HG02642 (cell line): ENCODE results near the gene HNRNPA1.

Experiments used
- ATAC-seq: cut with Tn5 transposase; IDR thresholded peaks from one replicate; pipeline ENCODE4 v1.9.1; 2021; ENCODE audit warnings: mild to moderate bottlenecking; ENCODE audit not compliant: unreplicated experiment, poor library complexity

Gene HNRNPA1

GRCh38 chr12:54330442-54330841 is 49.9 kb downstream of the HNRNPA1 start:
- ATAC-seq = no peak

DNA sequence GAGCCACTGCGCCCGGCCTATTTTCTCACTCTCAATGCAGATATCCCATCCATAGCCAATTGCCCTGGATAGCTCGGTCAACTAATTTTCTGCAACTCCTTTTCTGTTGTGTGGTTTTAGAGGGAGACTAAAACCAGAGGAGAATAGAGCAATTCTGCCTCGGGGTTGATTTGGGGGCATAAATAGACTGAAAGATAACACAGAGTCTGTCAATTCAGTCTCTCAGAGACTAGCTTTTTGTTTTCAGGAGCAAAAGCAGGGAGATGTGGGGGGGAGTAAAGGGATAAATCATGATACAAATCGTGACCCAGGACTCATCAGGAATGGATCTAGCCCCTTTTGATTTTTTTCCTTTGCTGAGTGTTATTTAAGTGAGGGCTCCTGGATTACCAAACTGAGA is 50.9 kb downstream of the HNRNPA1 start:
- ATAC-seq = no peak

DNA sequence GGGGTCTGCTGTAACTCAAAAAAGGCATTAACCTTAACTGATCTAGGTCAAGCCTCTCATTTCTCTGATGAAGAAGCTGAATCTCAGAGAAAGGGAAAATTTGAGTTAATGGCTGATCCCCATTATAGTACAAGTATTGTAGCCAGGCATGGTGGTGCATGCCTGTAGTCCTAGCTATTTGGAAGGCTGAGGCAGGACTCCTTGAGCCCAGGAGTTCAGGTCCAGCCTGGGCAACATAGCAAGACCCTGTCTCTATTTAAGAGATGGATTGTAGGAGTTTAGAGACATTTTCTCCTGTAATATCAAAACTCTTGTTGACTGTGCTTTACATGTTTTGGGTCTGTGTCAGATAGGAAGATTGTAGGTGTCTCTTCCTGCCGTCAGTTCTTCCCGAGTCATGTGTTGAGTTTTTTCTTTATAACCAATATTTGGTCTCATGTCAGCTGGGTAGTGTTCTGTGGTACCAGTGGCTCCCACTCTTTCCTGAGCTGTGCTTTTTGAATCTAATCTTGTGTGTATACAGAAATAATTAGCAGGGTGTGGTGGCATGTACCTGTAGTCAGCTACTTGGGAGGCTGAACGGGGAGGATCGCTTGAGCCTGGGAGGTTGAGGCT is 53.0 kb downstream of the HNRNPA1 start:
- ATAC-seq = no peak
